ENCODE results near the gene NPLOC4.

DNA sequence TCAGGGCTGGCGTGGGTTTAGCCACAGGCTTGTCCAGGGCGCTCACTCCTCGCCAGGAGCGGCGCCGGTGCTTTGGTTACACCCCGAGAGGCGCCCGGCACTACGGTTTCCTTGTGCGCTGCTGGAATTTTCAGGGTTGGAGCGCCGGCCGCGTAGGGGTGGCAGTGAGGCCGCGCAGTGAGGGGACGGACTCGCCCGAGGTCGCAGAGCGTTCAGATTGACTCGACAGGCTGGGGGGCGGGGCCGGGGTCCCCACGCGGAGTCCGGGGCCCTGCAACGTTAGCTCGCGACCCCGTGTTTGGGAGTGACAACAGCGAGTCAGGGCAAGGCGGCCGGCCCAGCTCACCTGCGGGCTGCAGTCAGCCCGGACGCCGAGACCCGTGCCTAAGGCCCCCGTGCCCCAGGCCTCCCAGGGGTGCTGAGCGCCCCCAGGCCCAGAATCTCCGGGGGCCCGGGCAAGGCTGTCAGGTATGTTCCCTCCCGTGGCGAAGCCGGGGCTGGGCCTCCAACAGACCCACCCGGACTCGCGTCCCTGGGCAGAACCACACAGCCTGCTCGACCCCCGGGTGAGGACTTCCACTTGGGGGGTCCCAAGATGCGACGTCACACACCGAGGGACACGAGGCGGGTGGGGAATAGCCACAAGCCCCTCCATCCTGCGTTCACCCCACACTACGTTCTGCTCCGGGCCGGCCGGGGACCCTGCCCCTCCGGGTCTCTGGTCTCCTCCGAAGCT, 123.0 kb downstream of the NPLOC4 start:
- TF ChIP-seq CTCF (IDR thresholded peaks at IDR 0.05) (no peak), POLR2A (IDR thresholded peaks at IDR 0.05) (no peak)

All from heart left ventricle (tissue), 13 donors.